H1 (cell line): ENCODE measurements around the gene NAXD. TPM values are rescaled to one million over a fixed set of nuclear protein-coding genes. Genes with fewer than 3 reads are reported as not detected.

Experiments used
- CEBPB ChIP-seq: IDR thresholded peaks from 2 replicates; pipeline ENCODE4 v1.6.1; 2012; ENCODE audit warnings: low read depth, low read length
- CHD7 ChIP-seq: fragments of 300-600 bp; sonication (generic); IDR thresholded peaks from 2 replicates; pipeline ENCODE4 v1.7.1; 2012; ENCODE audit warnings: low read length, moderate library complexity, mild to moderate bottlenecking, inconsistent platforms; ENCODE audit not compliant: insufficient replicate concordance
- EGR1 ChIP-seq: IDR thresholded peaks from 2 replicates; pipeline ENCODE4 v1.6.1; 2011; ENCODE audit warnings: low read depth, low read length, borderline replicate concordance
- FOSL1 ChIP-seq: IDR thresholded peaks from 2 replicates; pipeline ENCODE4 v1.6.1; 2011; ENCODE audit warnings: mild to moderate bottlenecking, low read depth, low read length, moderate library complexity; ENCODE audit not compliant: insufficient read depth
- HDAC6 ChIP-seq: IDR thresholded peaks from one replicate; pipeline ENCODE4 v1.7.1; 2012; ENCODE audit warnings: low read depth, mild to moderate bottlenecking, inconsistent platforms, low read length, moderate library complexity
- MAX ChIP-seq: IDR thresholded peaks from 2 replicates; pipeline ENCODE4 v1.6.1; 2012; ENCODE audit warnings: inconsistent platforms
- RBBP5 ChIP-seq: IDR thresholded peaks from 2 replicates; pipeline ENCODE4 v1.7.1; 2012; ENCODE audit warnings: low read depth, mild to moderate bottlenecking, inconsistent platforms, low read length, moderate library complexity, borderline replicate concordance
- SAP30 ChIP-seq: fragments of 300-600 bp; sonication (generic); IDR thresholded peaks from 2 replicates; pipeline ENCODE4 v1.7.1; 2012; ENCODE audit warnings: low read length, moderate library complexity, mild to moderate bottlenecking, inconsistent platforms; ENCODE audit not compliant: insufficient read depth, insufficient replicate concordance
- TAF1 ChIP-seq: IDR thresholded peaks from 2 replicates; pipeline ENCODE4 v1.6.1; 2011; ENCODE audit warnings: mild to moderate bottlenecking, low read depth, low read length
- polyA plus RNA-seq, 7 experiments: library from polyadenylated mRNA; depleted of rRNA in 3 of 7; stranded (reverse) in 5 of 7; unstranded in 2 of 7; fragments of >200 nt in 5 of 7; fragments of 200-250 nt in 2 of 7; gene quantifications; 1 replicate in 5 of 7; 2 replicates in 1 of 7; 4 replicates in 1 of 7; pipeline versions ENCODE4 v1.2.1 to v1.2.3, GENCODE V29; 2011 to 2013; ENCODE audit warnings: missing spikeins in 2 of 7, mixed read lengths in 2 of 7
- total RNA-seq: library from RNA; stranded (reverse); fragmentation: NEBNext Ultra II Directional; extraction: Animal tissue kit (Norgen Biotek cat#: 25700); gene quantifications from 2 replicates; pipeline ENCODE4 v1.2.1, GENCODE V29; 2021

The NAXD gene
- total and polyA plus RNA-seq, 2 of the 8 experiments (the other 6 are each of a cell fraction or from before 2014, with no cell fraction given), result 25.4 to 35.5 TPM

- no peak for TF ChIP-seq CHD7
- no peak for TF ChIP-seq EGR1
- no peak for TF ChIP-seq FOSL1
- no peak for TF ChIP-seq MAX
- no peak for TF ChIP-seq HDAC6
- TF ChIP-seq TAF1, result no peak
- no peak for TF ChIP-seq SAP30
- no peak for TF ChIP-seq CEBPB
- TF ChIP-seq RBBP5, result no peak
These were observed 50.3 kb downstream of the NAXD start (continued) for GRCh38 chr13:110665491-110666254.
